Adrenal gland (tissue), 5 donors: ENCODE results near the gene MKNK1.

Source experiments
- POLR2A ChIP-seq, 2 donors: fragments of 450-650 bp; IDR thresholded peaks; one replicate each; pipeline ENCODE4 v1.6.1; 2017; ENCODE audit warnings: antibody characterized with exemption in 2 of 2, mild to moderate bottlenecking in 2 of 2, moderate library complexity in 1 of 2
- TF ChIP-seq, protein P1 (sequence below), 6 experiments: fragments of 450-650 bp in 4 of 6; fragments of 200-600 bp in 2 of 6; sonication (generic) in 1 of 6; IDR thresholded peaks; 1 replicate in 5 of 6; 2 replicates in 1 of 6; pipeline versions ENCODE4 v1.5.1 to v1.8.0; 2016 to 2021; ENCODE audit warnings: antibody characterized with exemption in 6 of 6, mild to moderate bottlenecking in 2 of 6, moderate library complexity in 1 of 6
- donor health status: DM: no; HTN: no; CAD: no.

DNA sequence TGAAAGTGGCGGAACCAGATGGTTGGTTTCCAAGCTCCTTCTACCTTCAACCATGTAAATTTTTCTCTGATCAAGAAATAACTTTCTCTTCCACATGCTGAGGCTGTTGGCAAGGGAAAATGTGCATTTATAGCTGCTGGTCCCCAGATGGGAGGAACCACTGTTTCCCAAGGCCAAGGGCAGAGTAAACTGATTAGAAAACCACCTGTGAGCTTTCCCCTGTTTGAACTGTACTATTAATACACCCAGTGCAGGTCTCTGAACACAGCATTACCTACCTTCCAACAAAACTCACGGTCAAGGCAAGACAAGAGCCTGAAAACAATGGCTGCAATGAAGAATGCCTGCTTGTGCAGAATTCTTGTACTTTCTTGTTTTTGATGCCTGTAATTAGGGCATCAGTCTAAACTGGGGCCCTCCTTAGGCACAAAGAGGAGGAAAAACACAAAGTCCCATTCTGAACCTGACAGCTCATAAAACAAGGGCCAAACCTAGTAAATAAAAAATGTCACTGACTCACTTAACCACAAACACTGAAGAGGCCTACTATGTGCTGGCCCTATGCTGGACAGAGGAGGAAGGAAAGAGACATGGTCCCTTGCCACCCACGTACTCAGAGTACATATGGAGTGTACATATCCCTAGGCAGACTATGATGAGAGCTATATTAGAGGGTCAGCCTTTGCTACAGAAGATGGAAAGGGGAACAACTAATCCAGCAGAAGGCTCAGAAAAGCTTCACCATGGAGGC, 2.6 kb downstream of the MKNK1 start:
- TF ChIP-seq, protein P1, sequence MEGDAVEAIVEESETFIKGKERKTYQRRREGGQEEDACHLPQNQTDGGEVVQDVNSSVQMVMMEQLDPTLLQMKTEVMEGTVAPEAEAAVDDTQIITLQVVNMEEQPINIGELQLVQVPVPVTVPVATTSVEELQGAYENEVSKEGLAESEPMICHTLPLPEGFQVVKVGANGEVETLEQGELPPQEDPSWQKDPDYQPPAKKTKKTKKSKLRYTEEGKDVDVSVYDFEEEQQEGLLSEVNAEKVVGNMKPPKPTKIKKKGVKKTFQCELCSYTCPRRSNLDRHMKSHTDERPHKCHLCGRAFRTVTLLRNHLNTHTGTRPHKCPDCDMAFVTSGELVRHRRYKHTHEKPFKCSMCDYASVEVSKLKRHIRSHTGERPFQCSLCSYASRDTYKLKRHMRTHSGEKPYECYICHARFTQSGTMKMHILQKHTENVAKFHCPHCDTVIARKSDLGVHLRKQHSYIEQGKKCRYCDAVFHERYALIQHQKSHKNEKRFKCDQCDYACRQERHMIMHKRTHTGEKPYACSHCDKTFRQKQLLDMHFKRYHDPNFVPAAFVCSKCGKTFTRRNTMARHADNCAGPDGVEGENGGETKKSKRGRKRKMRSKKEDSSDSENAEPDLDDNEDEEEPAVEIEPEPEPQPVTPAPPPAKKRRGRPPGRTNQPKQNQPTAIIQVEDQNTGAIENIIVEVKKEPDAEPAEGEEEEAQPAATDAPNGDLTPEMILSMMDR (IDR thresholded peaks at IDR 0.05): no peak
- TF ChIP-seq POLR2A (IDR thresholded peaks at IDR 0.05): no peak
